ENCODE data around the gene PON1.

The PON1 gene

DNA sequence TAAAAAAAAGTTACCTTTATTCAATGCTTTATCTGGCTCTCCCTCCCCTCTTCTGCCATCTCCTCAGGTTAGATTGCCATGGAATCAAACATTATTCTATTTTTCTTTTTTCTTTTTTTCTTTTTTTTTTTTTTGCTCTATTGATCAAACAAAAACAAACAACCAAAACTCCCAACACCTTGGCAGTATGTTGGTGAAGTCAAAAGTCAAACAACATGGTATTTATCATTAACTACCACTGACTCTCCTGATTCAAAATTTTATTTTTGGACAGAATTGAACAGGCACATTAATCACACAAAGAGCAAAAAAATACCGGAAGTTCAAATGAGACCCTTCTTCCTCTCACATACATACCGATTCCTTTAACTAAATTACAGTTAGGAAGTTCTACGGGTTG, 6.4 kb downstream of the PON1 start:
- no peak for DNase-seq (ENCODE audit: low read depth, low spot score)

DNA sequence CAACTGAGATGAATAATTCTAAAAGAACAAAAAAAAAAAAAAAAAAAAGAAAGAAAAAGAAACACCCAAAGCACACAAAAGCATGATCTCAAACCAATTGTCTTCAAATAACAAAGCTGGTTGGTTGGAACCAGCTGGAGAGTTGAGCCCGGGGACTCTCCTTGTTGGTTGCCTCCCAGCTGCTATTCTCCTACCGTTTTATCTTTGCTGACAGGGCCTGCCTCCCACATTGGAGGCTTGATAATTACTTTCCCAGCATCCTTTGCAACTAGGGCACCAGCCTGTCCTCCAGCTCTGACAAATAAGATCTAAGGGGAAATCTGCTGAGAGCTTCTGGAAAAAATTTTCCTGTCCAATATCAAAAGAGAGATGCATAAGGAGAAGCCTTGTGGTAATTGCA, 6.8 kb downstream of the PON1 start:
- no peak for DNase-seq (ENCODE audit: low read depth, low spot score)

- no peak for DNase-seq (ENCODE audit: low read depth, low spot score)
These were observed 7.7 kb downstream of the PON1 start for GRCh38 chr7:95316588-95316987.

- DNase-seq (ENCODE audit: low read depth, low spot score), result no peak
These were observed 11.8 kb downstream of the PON1 start for GRCh38 chr7:95312561-95312960.

DNA sequence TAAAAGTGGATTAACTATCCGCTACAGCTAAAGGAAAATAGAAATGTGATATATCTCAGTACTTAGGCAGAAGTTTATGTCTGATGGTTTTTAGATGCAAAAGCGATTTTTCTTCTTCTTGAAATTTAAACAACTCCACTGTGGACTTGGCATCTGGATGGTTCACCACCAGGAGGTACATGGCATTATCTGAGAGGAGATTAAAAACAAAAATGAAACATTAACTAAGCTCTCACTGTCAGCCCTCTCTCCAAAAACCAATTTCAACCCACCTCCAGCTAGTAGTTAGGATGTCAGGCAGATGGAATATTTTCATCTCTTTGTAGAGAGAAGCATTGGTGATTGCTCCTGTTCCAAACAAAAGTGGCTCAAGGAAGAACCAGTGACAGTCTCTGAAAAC, 12.9 kb downstream of the PON1 start:
- no peak for DNase-seq (ENCODE audit: low read depth, low spot score)

DNA sequence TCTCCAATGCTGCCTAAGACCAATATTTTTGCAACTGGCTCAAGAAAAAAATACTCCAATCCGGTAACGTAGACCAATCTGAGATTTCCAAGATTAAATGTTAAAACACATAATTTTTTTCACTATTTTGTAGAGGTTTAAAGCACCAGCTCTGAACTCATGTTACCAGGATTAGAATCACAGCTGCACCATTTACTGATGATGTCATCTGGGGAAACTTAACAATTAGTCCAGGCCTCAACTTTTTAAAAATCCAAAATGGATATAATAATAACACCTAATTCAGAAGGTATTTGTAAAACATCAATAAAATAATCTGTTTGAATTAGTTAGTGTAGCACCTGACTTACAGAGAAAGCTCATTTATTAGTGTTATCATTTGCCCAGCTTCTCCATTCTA, 14.4 kb downstream of the PON1 start:
- DNase-seq (ENCODE audit: low read depth, low spot score), result no peak

DNA sequence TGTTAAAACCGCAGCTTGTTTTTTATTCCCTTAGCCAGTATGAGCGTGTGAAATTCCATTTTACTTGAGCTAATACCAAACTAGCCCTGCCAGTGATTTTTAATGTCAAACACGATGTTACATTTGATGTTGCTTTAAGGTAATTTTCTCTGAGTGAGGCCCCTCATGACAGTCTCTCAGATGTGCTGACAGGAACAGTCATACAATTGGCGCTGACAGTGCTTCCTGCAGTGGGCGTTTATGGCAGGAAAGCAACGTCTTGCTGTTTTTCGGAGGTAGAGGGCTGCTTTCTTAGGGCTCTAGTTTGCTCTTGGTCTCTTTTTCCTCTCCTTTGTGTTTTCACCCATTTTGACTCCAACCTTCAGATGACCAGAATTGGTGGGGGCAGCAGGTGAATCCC, 19.3 kb downstream of the PON1 start:
- no peak for DNase-seq (ENCODE audit: low read depth, low spot score)

DNA sequence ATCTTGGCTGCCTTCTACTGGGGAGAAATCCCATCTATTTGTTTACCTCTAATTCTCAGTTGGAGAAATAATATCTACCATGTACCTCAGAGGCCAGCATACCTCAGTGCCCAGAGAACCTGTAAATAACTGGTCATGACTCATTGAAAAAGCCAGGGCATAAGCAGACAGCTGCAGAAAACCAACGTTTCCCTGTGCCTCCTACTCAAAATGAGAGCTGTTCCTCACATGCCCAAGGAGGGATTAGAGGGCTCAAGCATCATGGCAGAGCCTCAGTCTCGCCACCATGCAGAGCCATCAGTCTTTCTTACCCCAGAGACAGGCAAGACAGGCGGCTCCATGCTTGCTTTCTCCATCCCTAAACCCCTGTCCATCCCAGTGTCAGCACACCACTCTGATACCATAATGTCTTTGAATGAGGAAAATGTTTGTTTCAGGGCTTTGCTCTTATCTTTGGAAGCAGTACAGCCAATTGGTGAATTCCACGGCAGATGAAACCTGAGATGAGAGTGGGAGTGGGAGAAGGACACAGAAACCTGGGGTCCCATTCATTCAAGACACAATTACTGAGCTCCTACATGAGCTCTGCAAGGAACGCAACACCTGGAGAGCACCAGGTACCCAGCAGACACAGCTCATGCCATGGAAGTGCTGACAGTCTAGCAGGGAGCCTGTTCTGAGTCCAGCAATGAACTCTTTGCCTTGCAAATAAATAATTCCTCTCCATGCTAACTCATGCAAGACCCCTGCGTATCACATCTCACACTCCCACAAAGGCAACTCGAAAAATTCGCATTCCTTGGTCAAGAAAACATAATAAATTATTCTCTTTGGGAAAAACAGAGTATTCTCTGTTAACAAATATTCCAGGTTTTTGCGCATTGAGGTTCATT, 21.1 kb downstream of the PON1 start:
- DNase-seq (ENCODE audit: low read depth, low spot score), result no peak

DNA sequence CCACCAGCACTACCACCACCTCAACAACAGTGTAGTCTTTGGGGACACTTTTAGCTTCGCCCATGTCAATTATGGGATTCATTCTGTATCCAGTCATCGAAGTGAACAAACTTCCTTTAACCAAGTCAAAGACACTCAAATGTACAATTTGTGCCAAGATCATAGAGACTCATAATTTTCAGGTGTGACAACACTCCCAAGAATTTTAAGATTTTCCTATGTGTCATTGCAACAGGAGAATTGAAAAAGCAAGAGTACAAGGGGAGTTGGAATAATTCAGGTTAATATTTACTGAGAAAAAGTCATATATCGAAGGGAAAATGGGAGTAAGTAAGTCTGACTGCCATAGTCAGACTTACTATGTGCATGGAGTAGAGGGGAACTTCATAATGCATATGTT, 26.2 kb downstream of the PON1 start:
- no peak for DNase-seq (ENCODE audit: low read depth, low spot score)

GRCh38 chr7:95297041-95297440, 27.3 kb downstream of the PON1 start:
- no peak for DNase-seq (ENCODE audit: low read depth, low spot score)

DNA sequence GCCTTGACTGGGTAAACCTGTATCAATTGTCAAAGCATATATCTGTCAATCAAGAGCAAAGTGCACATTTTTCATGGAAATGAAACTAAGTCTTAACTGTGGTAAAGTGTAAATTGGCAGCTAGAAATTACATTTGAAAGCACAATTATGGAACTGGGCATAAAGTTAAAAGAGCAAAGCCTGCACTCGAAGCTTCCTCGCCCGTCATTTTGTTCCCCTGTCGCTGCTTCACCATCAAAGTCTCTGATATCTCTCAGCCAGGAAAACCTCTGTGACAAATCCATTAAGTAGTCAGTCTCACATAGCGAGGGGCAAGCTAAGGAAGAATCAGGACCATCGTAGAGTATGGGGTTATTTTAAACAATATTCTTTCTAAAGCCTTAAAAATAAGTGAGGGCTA, 27.9 kb downstream of the PON1 start:
- DNase-seq (ENCODE audit: low read depth, low spot score), result no peak

GRCh38 chr7:95295397-95295796, 28.9 kb downstream of the PON1 start:
- DNase-seq (ENCODE audit: low read depth, low spot score), result no peak

DNA sequence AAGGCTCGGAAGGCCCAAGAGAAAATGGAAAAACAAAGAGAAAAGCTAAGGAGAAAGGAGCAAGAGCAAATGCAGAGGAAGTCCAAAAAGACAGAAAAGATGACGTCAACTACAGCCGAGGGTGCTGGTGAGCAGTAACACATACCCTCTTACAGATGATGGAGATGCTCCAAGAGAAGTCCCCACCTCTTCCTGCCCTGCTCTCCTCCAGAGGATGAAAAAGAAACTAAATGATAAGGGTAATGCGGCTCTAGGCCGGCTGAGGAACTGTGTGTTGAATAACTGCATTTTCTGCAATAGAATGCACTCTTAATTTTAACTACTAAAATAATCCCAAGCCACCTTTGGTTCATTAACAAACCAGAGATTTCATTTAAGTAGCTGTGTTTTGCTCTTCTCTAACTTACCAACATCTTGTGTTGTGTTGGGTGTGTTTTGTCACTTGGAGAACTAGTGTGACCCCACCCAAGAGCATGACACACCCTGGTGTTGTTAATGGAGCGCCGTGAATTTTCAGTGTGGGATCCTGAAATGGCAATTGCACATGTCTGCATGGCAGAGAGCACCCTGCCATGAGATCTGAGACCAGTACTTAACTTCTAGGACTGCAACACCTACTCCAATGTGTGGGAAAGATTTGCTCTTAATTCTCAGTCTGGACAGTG, 34.0 kb downstream of the PON1 start:
- DNase-seq (ENCODE audit: low read depth, low spot score), result no peak

DNA sequence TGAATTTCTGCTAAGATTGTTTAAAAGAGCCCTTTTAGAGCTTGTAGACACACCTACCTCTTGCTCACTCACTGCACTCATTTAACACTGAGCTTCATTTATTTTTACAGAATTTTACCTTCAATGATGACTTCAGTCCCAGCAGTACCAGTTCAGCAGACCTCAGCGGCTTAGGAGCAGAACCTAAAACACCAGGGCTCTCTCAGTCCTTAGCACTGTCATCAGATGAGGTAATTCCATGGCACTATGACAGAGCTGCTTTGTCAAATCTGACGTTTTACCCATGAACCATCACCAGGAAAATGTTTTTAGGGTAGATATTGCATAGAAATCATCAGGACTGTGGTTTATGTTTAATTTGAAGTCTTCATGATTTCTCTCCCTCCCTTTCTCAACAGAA, 38.2 kb downstream of the PON1 start:
- DNase-seq (ENCODE audit: low read depth, low spot score), result no peak

DNA sequence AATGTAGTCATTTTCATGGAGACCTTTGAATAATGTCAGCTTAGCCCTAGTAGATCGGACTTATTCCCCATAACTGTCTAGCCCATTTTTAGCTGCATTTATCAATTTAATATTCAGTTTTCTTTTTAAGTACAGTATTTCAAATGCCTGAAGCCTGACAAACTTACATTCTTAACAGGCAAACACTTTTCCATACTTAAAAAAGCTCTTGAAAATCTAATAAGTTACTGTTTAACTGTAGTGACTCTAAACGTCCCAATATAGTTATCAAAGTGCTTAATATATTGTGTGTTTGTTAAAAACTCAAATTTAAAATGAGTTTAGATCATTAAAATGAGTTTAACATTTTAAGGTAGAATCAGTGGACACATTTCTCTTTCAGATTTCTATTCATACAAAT, 44.9 kb downstream of the PON1 start:
- DNase-seq (ENCODE audit: low read depth, low spot score), result no peak

- DNase-seq (ENCODE audit: low read depth, low spot score), result no peak
These were observed 48.2 kb downstream of the PON1 start for GRCh38 chr7:95276114-95276513.

DNA sequence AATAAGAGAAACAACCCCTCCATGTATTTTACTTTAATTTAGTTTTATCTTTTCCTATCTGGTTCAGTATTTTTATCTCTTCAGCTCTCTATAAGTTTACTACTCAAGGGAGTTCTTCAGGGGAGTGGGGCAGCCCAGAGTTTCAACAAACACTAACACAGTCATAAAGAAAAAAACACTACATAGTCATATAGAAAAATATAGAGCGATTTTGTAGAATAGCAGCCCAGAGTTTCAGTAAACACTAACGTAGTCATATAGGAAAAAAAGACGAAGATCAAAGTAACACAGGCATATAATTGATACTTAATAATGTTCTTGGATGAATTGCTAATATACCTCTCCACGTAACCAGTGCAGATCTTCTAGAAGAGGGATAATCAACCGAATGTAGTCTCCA, 54.7 kb downstream of the PON1 start:
- DNase-seq (ENCODE audit: low read depth, low spot score), result no peak

DNA sequence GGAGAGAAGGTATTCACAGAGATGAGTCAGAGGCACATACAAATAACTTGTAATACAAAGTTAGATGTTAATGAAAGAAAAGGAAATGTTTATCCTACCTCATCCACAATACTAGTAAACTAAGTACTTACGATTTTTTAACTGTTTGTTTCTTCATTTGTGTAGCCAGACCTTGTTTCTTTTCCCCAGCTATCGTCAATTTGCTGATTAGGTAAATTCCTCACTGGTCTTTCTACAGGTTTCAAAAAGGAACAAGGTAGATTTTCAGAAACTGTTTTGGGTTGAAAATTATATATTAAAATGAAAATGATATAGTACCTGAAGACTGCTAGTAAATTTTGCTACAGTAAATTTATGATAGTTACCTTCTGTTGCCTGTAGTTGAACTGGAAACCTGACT, 56.6 kb downstream of the PON1 start:
- no peak for DNase-seq (ENCODE audit: low read depth, low spot score)

- DNase-seq (ENCODE audit: low read depth, low spot score), result no peak
These were observed 58.7 kb downstream of the PON1 start for GRCh38 chr7:95265634-95266033.

DNA sequence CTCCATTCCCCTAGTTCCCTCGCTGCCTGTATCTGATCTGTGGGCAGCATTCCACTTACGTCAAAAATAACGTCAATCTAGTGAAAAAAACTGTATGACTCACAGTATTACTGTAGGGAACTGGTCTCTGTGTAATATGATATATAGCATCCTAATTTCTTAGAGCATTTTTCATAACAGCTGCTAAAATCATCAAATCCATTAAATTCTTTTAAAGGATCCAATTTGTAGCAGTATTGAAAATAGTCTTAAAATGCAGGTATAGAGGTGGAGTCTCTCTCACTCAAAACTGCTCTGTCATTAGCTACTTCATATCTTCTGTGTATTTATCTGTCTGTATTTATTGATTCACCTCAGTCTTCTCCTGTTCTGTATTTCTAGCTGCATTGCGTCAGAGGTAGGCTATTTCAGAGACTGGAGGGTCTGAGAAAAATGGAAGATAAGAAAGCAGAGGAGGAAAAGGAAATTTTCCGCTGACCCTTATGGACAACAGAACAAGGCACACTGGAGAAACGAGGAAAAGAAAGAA, 59.9 kb downstream of the PON1 start:
- DNase-seq (ENCODE audit: low read depth, low spot score), result peak; percentile 83

GRCh38 chr7:95263785-95264362, 60.5 kb downstream of the PON1 start:
- no peak for DNase-seq (ENCODE audit: low read depth, low spot score)

GRCh38 chr7:95262875-95263274, 61.5 kb downstream of the PON1 start:
- no peak for DNase-seq (ENCODE audit: low read depth, low spot score)

Data from brain pericyte (primary cell).